ENCODE results near the gene RAB5IF. TPM values are rescaled to one million over a fixed set of nuclear protein-coding genes. Genes with fewer than 3 reads are reported as not detected.

RAB5IF gene
- total and polyA plus RNA-seq, 2 of the 13 experiments (the other 11 are each of a cell fraction or from before 2014, with no cell fraction given): 261 to 305 TPM

GRCh38 chr20:36573798-36574365, 31.7 kb upstream of the RAB5IF start (continued):
- TF ChIP-seq, protein P1, sequence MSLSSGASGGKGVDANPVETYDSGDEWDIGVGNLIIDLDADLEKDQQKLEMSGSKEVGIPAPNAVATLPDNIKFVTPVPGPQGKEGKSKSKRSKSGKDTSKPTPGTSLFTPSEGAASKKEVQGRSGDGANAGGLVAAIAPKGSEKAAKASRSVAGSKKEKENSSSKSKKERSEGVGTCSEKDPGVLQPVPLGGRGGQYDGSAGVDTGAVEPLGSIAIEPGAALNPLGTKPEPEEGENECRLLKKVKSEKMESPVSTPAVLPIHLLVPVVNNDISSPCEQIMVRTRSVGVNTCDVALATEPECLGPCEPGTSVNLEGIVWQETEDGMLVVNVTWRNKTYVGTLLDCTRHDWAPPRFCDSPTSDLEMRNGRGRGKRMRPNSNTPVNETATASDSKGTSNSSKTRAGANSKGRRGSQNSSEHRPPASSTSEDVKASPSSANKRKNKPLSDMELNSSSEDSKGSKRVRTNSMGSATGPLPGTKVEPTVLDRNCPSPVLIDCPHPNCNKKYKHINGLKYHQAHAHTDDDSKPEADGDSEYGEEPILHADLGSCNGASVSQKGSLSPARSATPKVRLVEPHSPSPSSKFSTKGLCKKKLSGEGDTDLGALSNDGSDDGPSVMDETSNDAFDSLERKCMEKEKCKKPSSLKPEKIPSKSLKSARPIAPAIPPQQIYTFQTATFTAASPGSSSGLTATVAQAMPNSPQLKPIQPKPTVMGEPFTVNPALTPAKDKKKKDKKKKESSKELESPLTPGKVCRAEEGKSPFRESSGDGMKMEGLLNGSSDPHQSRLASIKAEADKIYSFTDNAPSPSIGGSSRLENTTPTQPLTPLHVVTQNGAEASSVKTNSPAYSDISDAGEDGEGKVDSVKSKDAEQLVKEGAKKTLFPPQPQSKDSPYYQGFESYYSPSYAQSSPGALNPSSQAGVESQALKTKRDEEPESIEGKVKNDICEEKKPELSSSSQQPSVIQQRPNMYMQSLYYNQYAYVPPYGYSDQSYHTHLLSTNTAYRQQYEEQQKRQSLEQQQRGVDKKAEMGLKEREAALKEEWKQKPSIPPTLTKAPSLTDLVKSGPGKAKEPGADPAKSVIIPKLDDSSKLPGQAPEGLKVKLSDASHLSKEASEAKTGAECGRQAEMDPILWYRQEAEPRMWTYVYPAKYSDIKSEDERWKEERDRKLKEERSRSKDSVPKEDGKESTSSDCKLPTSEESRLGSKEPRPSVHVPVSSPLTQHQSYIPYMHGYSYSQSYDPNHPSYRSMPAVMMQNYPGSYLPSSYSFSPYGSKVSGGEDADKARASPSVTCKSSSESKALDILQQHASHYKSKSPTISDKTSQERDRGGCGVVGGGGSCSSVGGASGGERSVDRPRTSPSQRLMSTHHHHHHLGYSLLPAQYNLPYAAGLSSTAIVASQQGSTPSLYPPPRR (CRISPR knock-in tag; IDR thresholded peaks at IDR 0.05; ENCODE audit: borderline replicate concordance): peak; percentile 36
- peak; percentile 28; the same call in 1 of the 2 replicates for TF ChIP-seq PRDM15 (CRISPR knock-in tag; IDR thresholded peaks at IDR 0.05)
- TF ChIP-seq, protein P2, sequence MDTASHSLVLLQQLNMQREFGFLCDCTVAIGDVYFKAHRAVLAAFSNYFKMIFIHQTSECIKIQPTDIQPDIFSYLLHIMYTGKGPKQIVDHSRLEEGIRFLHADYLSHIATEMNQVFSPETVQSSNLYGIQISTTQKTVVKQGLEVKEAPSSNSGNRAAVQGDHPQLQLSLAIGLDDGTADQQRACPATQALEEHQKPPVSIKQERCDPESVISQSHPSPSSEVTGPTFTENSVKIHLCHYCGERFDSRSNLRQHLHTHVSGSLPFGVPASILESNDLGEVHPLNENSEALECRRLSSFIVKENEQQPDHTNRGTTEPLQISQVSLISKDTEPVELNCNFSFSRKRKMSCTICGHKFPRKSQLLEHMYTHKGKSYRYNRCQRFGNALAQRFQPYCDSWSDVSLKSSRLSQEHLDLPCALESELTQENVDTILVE (CRISPR knock-in tag; IDR thresholded peaks at IDR 0.05): 0 out of 2 replicates have a peak, but pooled peaks have one; percentile 16
- peak; percentile 14; the same call in 1 of the 2 replicates for TF ChIP-seq FOXK1 (CRISPR knock-in tag; IDR thresholded peaks at IDR 0.05; ENCODE audit: borderline replicate concordance, low read depth)
- no peak for TF ChIP-seq FOXA3 (CRISPR knock-in tag; IDR thresholded peaks at IDR 0.05)
- TF ChIP-seq ZNF446 (CRISPR knock-in tag; IDR thresholded peaks at IDR 0.05): 0 out of 2 replicates have a peak, but pooled peaks have one; percentile 15
- peak; percentile 50 for TF ChIP-seq MEIS2 (CRISPR knock-in tag; IDR thresholded peaks at IDR 0.05)
- TF ChIP-seq HDAC2 (CRISPR knock-in tag; IDR thresholded peaks at IDR 0.05): peak; percentile 8; the same call in 1 of the 2 replicates
- TF ChIP-seq, protein P3, sequence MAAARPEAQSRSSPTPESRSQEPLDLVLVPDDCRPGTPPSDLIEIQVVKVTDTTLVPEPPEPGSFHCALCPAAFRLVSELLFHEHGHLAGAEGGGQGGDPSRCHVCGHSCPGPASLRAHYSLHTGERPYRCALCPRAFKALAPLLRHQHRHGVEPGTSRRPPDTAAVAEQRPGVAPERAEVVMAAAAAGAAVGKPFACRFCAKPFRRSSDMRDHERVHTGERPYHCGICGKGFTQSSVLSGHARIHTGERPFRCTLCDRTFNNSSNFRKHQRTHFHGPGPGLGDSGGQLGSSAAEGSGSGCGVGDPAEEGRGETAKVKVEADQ (CRISPR knock-in tag; IDR thresholded peaks at IDR 0.05; ENCODE audit: borderline replicate concordance): 0 out of 2 replicates have a peak, but pooled peaks have one; percentile 2
- TF ChIP-seq MYPOP (CRISPR knock-in tag; IDR thresholded peaks at IDR 0.05): no peak
- TF ChIP-seq ZNF678 (CRISPR knock-in tag; IDR thresholded peaks at IDR 0.05): 0 out of 2 replicates have a peak, but pooled peaks have one; percentile 41
- TF ChIP-seq, protein P4, sequence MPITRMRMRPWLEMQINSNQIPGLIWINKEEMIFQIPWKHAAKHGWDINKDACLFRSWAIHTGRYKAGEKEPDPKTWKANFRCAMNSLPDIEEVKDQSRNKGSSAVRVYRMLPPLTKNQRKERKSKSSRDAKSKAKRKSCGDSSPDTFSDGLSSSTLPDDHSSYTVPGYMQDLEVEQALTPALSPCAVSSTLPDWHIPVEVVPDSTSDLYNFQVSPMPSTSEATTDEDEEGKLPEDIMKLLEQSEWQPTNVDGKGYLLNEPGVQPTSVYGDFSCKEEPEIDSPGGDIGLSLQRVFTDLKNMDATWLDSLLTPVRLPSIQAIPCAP (CRISPR knock-in tag; IDR thresholded peaks at IDR 0.05; ENCODE audit: low read depth): peak; percentile 53; the same call in 1 of the 2 replicates
- no peak for TF ChIP-seq MYNN (CRISPR knock-in tag; IDR thresholded peaks at IDR 0.05; ENCODE audit: low read depth)
- TF ChIP-seq, protein P5, sequence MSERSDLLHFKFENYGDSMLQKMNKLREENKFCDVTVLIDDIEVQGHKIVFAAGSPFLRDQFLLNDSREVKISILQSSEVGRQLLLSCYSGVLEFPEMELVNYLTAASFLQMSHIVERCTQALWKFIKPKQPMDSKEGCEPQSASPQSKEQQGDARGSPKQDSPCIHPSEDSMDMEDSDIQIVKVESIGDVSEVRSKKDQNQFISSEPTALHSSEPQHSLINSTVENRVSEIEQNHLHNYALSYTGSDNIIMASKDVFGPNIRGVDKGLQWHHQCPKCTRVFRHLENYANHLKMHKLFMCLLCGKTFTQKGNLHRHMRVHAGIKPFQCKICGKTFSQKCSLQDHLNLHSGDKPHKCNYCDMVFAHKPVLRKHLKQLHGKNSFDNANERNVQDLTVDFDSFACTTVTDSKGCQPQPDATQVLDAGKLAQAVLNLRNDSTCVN (CRISPR knock-in tag; IDR thresholded peaks at IDR 0.05; ENCODE audit: borderline replicate concordance): peak; percentile 62; the same call in 1 of the 2 replicates

Measured in HepG2 (cell line).